ENCODE results near the gene GNAS-AS1.

GRCh38 chr20:58787211-58788005 is 63.3 kb downstream of the GNAS-AS1 start:
- TF ChIP-seq LEF1 (IDR thresholded peaks at IDR 0.05; ENCODE audit: borderline replicate concordance) (no peak), FOXA1 (IDR thresholded peaks at IDR 0.05) (no peak), L3MBTL2 (conservative IDR thresholded peaks at IDR 0.05) (no peak), SUZ12 (IDR thresholded peaks at IDR 0.05) (no peak), HDGF (IDR thresholded peaks at IDR 0.05; ENCODE audit: borderline replicate concordance) (no peak), FOXK2 (IDR thresholded peaks at IDR 0.05) (no peak), SP1 (IDR thresholded peaks at IDR 0.05) (no peak)
